Measurements from ENCODE around the gene ESYT3. TPM values are rescaled to one million over a fixed set of nuclear protein-coding genes. Genes with fewer than 3 reads are reported as not detected.

ESYT3 gene
- total RNA-seq, 1 experiment from 2014 or later = 2.6 TPM

- no peak for DNase-seq (ENCODE audit: low read depth, low spot score)
- TF ChIP-seq SIN3A (IDR thresholded peaks at IDR 0.05; ENCODE audit: borderline replicate concordance, insufficient read depth, low read depth, low read length) (no peak), CTCF (IDR thresholded peaks at IDR 0.05) (no peak), REST (IDR thresholded peaks at IDR 0.05; ENCODE audit: insufficient read depth in 1 of 2, low read depth in 2 of 2, low read length in 1 of 2) (no peak), POLR2AphosphoS5 (IDR thresholded peaks at IDR 0.05; ENCODE audit: low read depth, low read length) (no peak), TCF7L2 (IDR thresholded peaks at IDR 0.05; ENCODE audit: low read depth, low read length) (no peak)
- Histone ChIP-seq H3K9me3 (ENCODE audit: control insufficient read depth, insufficient read depth, low read depth, low read length) (no peaks in the 10 kb centered on the region), H3K4me3 (ENCODE audit: low read depth in 2 of 2, low read length in 2 of 2) (no peak overlapping the region), H3K27me3 (ENCODE audit: control insufficient read depth, insufficient read depth, low read length) (no peaks in the 10 kb centered on the region), H3K36me3 (ENCODE audit: control insufficient read depth, insufficient read depth, low read length) (no peaks in the 10 kb centered on the region), H3K27ac (ENCODE audit: low read length) (no peak overlapping the region), H3K4me1 (ENCODE audit: control insufficient read depth, insufficient read depth, low read length) (no peaks in the 10 kb centered on the region)
- intact Hi-C loops (cut with micrococcal nuclease; ENCODE audit: unreplicated experiment) = no loop called here
- in situ Hi-C loops (cut with HindIII; ENCODE audit: low pct_unique_long_range_greater_than_20kb, low sequenced_read_pairs) = no loop called here
- no peak for ATAC-seq
- POLR2A ChIA-PET = no interaction called here
- CTCF ChIA-PET = no interaction called here
- BruUV-seq (replicated peaks) = no TSS peak
These were observed 39.7 kb downstream of the ESYT3 start for GRCh38 chr3:138474163-138474562.

- Histone ChIP-seq H3K27me3 (ENCODE audit: control insufficient read depth, insufficient read depth, low read length) (no peaks in the 10 kb centered on the region), H3K4me3 (ENCODE audit: low read depth in 2 of 2, low read length in 2 of 2) (no peak overlapping the region), H3K4me1 (ENCODE audit: control insufficient read depth, insufficient read depth, low read length) (no peaks in the 10 kb centered on the region), H3K36me3 (ENCODE audit: control insufficient read depth, insufficient read depth, low read length) (no peaks in the 10 kb centered on the region), H3K9me3 (ENCODE audit: control insufficient read depth, insufficient read depth, low read depth, low read length) (no peaks in the 10 kb centered on the region), H3K27ac (ENCODE audit: low read length) (no peak overlapping the region)
- TF ChIP-seq SIN3A (IDR thresholded peaks at IDR 0.05; ENCODE audit: borderline replicate concordance, insufficient read depth, low read depth, low read length) (no peak), TCF7L2 (IDR thresholded peaks at IDR 0.05; ENCODE audit: low read depth, low read length) (no peak), POLR2AphosphoS5 (IDR thresholded peaks at IDR 0.05; ENCODE audit: low read depth, low read length) (no peak), REST (IDR thresholded peaks at IDR 0.05; ENCODE audit: insufficient read depth in 1 of 2, low read depth in 2 of 2, low read length in 1 of 2) (no peak), CTCF (IDR thresholded peaks at IDR 0.05) (no peak)
- no TSS peak for BruUV-seq (replicated peaks)
- DNase-seq (ENCODE audit: low read depth, low spot score) (no peak), ATAC-seq (no peak)
- POLR2A ChIA-PET = no interaction called here
- CTCF ChIA-PET = no interaction called here
- in situ Hi-C loops (cut with HindIII; ENCODE audit: low pct_unique_long_range_greater_than_20kb, low sequenced_read_pairs) (no loop called here), intact Hi-C loops (cut with micrococcal nuclease; ENCODE audit: unreplicated experiment) (loop anchor here (5.0 kb wide), 1 partner anchor 446 kb away; no protein-coding TSS in a partner anchor)
These were observed 42.1 kb downstream of the ESYT3 start for GRCh38 chr3:138476526-138476925.

All from Panc1 (cell line).